ENCODE measurements around the gene FAM181A.

Gene FAM181A

DNA sequence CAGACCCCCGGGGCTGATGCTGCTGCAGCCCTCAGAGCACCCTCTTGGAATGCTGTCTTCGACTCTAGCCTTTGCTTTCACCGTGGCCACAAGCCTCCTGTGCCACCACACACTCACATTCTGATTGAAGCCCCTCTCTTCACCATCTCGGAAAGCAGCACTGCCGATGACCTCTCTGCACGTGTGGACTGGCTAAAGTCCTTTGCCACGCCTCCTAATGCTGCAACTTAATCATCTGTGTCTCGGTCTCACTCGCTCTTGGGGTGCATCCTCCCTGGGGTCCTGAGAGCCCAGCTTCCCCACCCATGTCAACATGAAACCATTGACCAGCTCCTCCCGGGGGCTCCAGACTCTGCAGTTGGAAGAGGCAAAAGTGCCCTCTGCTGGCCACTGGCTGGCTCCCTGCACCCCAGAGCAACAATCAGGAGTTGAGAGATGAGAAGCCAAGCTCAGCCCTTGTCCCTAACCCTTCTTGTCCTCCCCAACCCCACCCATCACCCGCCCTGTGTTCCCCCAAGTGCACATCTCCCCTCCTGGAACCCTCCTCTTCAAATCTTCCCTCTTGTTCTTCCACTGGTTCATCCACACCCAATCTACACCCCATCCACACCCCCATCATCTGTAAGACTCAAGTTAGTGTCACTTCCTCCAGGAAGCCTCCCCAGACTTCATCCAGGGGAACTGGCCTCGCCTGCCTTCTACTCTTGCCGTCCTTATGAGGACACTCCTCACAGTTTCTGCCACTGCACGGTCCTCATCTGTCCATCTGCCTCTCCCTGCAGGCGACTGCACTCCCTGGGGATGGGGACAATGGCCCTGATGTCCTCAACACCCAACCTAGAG, 23.6 kb upstream of the FAM181A start:
- in situ Hi-C loops (cut with HindIII; ENCODE audit: low sequenced_read_pairs): no loop called here
- no peak for DNase-seq (ENCODE audit: low read depth, low spot score)
- TF ChIP-seq, protein P1, sequence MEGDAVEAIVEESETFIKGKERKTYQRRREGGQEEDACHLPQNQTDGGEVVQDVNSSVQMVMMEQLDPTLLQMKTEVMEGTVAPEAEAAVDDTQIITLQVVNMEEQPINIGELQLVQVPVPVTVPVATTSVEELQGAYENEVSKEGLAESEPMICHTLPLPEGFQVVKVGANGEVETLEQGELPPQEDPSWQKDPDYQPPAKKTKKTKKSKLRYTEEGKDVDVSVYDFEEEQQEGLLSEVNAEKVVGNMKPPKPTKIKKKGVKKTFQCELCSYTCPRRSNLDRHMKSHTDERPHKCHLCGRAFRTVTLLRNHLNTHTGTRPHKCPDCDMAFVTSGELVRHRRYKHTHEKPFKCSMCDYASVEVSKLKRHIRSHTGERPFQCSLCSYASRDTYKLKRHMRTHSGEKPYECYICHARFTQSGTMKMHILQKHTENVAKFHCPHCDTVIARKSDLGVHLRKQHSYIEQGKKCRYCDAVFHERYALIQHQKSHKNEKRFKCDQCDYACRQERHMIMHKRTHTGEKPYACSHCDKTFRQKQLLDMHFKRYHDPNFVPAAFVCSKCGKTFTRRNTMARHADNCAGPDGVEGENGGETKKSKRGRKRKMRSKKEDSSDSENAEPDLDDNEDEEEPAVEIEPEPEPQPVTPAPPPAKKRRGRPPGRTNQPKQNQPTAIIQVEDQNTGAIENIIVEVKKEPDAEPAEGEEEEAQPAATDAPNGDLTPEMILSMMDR (IDR thresholded peaks at IDR 0.05; ENCODE audit: low read depth, low read length): peak; percentile 30
- H3K4me3 ChIP-seq (ENCODE audit: low read depth, low read length): no peak overlapping the region

DNA sequence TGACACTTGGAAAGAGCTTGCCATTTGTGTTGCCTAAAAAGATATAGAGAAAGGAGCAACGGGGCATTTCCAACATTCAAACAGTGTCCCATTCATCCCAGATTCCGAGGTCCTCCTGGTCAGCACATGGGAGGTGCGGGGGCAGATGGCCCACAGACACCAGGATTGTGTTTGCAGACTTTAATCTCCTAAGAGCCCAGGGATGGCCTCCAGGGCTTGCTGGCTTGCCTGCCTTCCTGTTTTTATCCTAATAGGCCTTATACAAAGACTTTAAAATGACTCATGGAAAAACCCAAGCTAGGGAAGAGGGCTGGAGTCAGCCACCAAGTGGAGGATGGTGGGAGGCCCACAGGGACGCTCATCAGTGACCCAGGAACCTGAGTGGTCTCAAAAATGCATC, 21.5 kb upstream of the FAM181A start:
- TF ChIP-seq, protein P1 (IDR thresholded peaks at IDR 0.05; ENCODE audit: low read depth, low read length): no peak
- in situ Hi-C loops (cut with HindIII; ENCODE audit: low sequenced_read_pairs): no loop called here
- no peak overlapping the region for H3K4me3 ChIP-seq (ENCODE audit: low read depth, low read length)
- DNase-seq (ENCODE audit: low read depth, low spot score): no peak

DNA sequence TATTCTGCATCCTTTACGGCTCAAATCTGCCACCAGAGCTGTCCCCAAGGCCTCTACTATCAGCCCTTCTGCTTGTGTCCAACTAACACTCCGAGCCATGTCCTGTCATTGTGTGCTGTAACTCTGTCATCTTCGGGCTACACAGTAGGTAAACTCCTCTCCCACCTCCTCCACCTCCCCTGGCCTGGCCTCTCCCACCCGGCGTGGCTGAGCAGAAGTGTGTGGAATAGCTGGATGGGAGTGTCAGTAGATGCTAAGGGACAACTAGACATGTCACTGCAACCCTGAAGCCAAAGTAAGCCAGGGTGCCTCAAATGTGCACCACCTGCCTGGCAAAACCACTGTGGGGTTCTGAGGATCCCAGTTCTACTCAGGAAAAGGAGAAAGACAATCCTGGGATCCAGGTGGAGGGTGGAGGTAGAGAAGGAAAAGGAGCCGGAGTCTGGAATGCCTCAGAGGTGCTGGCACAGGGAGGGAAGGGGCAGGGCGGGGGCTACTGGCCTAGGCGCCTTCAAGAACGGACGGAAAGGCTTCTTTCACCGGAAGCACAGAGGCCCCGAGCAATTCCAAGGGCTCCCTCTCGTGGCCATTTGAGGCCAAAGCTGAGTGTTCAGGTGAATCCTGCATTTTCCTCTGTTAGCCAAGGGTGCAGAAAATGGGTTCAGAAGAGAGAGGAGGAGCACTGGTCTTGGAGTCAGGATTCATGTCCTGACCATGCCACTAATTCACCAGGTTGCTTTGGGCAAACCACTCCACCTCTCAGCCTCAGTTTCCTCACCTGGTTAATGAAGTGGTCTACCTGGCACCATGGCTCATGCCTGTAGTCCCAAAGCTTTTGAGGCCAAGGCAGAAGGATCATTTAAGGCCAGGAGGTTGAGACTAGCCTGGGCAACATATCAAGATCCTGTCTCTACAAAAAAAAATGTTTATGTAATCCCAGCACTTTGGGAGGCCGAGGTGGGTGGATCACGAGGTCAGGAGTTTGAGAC, 20.5 kb upstream of the FAM181A start:
- in situ Hi-C loops (cut with HindIII; ENCODE audit: low sequenced_read_pairs): no loop called here

DNA sequence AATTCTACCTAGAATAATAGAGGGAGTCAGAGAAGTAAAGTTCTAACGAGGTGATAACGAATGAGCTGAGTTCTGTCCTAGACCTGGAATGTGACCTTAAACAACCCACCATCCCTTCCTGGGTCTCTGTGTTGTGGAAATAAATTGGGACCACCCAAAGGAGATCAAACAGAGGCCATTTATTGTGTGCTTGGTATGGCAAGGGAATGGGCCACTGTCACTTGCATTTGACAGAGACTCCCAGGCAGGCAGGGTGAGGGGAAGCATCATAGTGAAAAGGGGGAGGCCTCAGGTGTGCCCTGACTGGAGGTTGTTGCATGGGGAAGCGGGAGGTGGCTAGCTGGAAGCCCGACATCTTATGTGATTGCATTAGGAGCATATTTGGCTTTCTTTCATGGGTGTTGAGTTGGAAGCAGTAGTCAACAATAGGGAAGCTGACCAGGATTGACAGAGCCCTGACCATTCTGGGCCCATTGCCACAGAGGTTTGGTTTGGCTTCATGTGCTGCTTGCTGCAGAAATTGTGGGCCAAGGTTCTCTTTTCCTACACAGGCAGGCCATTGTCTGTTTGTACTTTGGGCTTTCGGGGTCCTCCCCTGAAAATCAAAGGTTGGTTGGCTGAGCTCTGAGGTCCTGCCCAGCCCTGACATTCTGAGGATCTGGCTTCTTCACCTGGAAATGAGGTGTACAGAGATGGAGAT, 17.6 kb upstream of the FAM181A start:
- no peak for DNase-seq (ENCODE audit: low read depth, low spot score)
- TF ChIP-seq, protein P1 (IDR thresholded peaks at IDR 0.05; ENCODE audit: low read depth, low read length): no peak
- no peak overlapping the region for H3K4me3 ChIP-seq (ENCODE audit: low read depth, low read length)
- in situ Hi-C loops (cut with HindIII; ENCODE audit: low sequenced_read_pairs): no loop called here

More for the DNA sequence above, 20.5 kb upstream of the FAM181A start:
- TF ChIP-seq, protein P1 (IDR thresholded peaks at IDR 0.05; ENCODE audit: low read depth, low read length): peak; percentile 64
- DNase-seq (ENCODE audit: low read depth, low spot score): peak; percentile 9
- no peak overlapping the region for H3K4me3 ChIP-seq (ENCODE audit: low read depth, low read length)

DNA sequence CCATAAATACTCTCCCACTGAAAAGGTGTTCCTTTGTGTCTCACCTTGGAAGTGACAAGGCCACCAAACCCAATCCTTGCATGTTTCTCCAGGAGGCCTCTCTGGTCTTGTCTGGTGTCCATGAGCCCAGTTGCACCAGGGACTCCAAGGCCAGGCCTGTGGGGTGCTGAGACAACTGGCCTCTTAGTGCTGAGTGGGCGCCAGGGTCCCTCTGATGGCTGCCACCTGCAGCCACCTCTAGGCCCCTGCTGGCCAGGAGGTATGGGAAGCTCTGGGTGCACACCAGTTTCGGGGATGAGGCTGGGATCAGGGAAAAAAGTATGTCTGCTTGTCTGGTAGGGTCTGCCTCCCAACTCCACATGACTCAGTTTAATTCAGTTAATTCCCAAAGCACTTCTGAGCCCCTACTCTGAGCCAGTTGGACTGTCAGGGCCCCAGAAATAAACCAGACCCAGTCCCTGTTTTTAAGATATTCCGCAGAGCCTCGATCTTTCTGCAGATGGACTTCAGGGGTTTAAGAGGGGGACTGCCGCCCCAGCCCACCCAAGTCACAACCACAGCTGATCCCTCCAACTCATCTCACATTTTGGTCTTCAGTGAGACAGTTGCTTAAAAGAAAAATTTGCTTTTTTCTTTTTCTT, 15.0 kb upstream of the FAM181A start:
- in situ Hi-C loops (cut with HindIII; ENCODE audit: low sequenced_read_pairs): no loop called here
- TF ChIP-seq, protein P1 (IDR thresholded peaks at IDR 0.05; ENCODE audit: low read depth, low read length): no peak

More for the DNA sequence above, 15.0 kb upstream of the FAM181A start:
- no peak for DNase-seq (ENCODE audit: low read depth, low spot score)
- H3K4me3 ChIP-seq (ENCODE audit: low read depth, low read length): no peak overlapping the region

Measured in astrocyte of the spinal cord (primary cell).